Fibroblast of peridontal ligament (primary cell): Measurements from ENCODE around the gene SPACA7.
A peak's percentile ranks its signal among the peaks of the same experiment; 100 is the strongest.

Experiments
- DNase-seq: peaks from one replicate; pipeline ENCODE4 v3.0.0-alpha.2; 2010; ENCODE audit errors: extremely low read depth

SPACA7 gene

GRCh38 chr13:112465251-112466131 is 89.3 kb downstream of the SPACA7 start:
- no peak for DNase-seq

- DNase-seq: no peak
Measured at GRCh38 chr13:112466132-112467058, 90.2 kb downstream of the SPACA7 start.

DNA sequence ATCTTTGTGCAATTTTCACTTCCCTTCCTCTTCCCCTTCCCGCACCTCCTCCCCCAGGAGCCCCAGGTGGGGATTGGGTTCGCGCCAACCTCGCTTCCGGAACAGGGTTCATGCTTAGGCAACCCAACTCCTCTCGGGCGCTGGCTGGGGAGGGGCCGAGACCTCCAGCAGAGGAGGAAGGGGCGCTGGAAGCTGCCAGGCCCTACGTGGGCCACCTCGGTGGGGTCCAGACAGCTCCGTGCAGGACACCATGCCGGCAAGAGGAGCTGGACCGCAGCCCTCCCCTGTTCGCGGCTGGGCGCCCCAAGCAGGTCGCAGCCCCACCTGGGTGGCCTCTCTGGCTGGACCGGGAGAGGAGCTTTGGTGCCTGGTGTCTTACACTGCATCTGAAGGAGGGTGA is 91.1 kb downstream of the SPACA7 start:
- DNase-seq: no peak

DNA sequence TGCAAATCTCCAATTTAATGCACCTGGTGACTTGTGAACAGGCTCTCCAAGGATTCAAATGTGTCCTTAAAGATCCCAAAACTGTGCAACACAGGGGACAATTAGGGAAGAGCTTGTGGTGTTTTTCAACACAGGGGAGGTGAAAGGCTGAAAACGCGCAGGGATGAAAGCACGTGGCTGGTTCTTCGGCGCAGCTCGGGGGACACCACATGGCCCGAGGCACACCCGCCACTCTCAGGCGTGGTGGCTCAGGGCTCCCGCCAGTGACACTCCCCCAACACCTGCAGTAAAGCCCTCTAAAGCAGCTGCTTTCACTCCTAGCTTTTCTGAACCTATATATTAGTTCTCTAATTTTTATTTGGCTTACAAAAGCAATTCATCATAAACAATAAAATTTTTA is 91.9 kb downstream of the SPACA7 start:
- DNase-seq: no peak

DNA sequence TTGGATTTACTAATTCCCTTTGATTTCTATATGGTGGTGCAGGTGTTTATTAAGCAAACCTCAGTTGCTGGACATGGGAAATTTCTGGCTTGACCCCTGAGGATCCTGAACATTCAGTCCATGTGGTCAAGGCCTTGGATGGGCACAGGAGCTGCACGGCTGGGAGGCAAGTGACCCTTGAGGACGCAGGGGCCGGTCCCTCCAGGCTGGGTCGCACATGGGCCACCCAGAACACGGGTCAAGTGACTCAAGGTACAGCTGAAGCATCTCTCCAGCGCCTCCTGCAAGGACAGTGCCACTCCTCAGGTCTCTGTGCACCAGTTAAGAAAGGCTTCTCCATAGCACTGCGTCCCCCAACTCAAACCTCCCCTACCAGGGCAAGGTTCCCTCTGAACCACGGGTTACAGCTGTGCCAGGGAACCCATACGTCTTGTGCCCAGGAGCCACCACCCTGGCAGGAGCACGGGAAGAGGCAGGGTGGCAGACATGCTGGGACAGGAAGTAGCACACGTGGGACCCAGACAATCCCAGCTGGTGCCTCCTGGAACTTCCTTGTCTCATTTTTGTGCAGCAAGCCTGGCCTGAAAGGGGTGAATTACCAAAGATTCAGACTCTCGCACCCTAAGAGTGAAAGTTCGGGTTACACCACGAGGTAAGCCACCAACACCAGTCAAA is 93.1 kb downstream of the SPACA7 start:
- DNase-seq: no peak

GRCh38 chr13:112473818-112474217 is 97.7 kb downstream of the SPACA7 start:
- DNase-seq: no peak

GRCh38 chr13:112474869-112475268 is 98.7 kb downstream of the SPACA7 start:
- DNase-seq: no peak

GRCh38 chr13:112475889-112476288 is 99.7 kb downstream of the SPACA7 start:
- no peak for DNase-seq

- DNase-seq: no peak
Measured at GRCh38 chr13:112477070-112477619, 101.0 kb downstream of the SPACA7 start.

DNA sequence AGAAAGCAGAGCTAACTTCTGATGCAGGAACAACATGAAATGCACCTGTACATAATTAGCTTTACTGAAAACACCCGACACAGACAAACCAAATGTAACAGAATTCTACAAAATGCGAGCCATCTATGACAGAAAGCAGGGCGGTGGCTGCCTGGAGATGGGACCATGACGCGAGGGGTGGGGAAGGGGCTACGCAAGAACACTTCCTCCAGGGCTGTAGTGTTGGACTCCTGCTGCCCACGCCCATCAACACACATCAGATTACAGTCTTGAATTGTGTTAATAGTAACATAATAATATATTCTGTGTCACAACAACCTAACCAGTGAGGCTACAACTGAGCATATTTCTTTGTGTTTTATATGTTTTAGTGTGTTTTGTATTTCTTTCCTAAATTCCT is 103.2 kb downstream of the SPACA7 start:
- no peak for DNase-seq

DNA sequence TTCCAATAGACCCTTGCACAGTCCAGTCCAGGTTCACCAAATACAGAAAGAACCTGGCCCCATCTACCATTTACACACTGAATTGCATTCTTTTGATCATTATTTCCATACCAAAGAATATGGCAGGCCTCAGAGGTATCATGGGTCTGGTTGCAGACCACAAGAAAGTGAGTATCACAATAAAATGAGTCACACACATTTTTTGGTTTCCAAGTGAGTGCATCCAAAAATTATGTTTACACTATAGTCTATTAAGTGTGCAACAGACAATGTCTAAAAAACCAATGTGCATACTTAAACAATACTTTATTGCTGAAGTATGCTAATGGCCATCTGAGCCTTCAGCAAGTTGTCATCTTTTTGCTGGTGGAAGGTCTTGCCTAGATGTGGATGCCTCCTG is 105.3 kb downstream of the SPACA7 start:
- DNase-seq: peak; percentile 5

DNA sequence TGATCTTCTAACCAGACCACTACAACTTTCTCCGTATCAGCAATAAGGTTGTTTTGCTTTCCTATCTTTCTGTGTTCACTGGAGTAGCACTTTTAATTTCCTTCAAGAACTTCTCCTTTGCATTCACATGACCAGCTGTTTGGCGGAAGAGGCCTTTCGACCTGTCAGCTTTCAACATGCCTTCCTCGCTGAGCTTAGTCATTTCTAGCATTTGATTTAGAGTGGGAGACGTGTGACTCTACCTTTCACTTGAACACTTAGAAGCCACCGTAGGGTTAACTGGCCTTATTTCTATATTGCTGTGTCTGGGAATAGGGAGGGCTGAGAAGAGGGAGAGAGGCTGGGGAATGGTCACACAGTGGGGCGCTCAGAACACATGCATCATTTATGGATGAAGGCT is 107.1 kb downstream of the SPACA7 start:
- no peak for DNase-seq
